HG03039 (cell line): ENCODE measurements around the gene CCDC174.
A peak's percentile ranks its signal among the peaks of the same experiment; 100 is the strongest.
"Not testable (repeated sequence)": the region's sequence is repeated elsewhere in the genome, so short reads cannot be mapped to it uniquely, and the experiment has no call there.

Experiments
- ATAC-seq: cut with Tn5 transposase; IDR thresholded peaks from one replicate; pipeline ENCODE4 v1.9.1; 2021; ENCODE audit warnings: mild to moderate bottlenecking, moderate library complexity; ENCODE audit not compliant: unreplicated experiment

The CCDC174 gene

DNA sequence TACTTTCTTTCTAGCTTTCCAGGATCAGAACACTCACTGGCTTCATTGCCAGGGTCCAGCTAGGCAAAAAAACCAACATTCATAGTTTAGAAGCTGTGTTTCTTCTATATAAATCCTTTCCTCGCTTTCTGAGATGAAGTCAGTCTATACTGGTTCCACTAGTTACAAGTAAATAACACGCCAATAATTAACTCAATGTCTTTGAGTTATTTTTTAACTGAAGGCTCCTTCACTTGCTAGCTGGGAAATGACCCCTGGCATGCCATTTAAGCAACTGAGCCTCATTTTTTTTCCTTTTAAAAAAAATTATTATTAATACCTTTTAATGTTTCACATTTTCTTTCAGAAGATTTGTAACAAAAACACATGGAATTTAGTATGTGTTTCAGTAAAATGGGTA is 2.1 kb upstream of the CCDC174 start:
- no peak for ATAC-seq

DNA sequence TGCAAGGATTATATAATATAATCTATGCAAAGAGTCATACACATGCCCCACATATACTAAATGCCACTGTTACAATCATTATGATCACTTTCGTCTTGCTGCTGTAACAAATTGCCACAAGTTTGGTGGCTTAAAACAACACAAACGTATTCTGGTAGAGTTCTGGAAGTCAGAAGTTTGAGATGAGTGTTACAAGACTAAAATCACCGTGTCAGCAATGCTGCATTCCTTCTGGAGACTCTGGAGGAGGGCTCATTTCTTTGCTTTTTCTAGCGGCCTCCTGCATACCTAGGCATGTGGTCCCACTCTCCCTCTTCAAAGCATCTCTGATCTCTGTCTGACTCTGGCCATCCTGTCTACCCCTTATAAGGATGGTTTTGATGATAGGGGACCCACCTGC is 1.4 kb upstream of the CCDC174 start:
- no peak for ATAC-seq

DNA sequence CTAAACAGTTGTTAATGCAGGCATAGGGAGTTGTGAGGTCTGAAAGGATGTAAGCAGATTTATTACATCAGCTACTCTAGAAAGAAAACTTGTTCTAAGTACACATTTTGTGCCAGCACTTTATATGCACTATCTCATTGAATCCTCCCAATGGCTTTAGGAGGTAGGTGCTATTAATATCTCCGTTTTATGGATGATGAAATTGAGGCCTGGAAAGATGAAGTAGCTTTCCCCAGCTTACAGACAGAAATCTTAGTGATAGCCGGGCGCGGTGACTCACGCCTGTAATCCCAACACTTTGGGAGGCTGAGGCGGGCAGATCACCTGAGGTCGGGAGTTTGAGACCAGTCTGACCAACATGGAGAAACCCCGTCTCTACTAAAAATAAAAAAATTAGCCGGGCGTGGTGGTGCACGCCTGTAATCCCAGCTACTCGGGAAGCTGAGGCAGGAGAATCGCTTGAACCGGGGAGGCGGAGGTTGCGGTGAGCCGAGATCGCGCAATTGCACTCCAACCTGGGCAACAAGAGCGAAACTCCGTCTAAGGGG is 872 bp downstream of the CCDC174 start:
- ATAC-seq: not testable (repeated sequence)

DNA sequence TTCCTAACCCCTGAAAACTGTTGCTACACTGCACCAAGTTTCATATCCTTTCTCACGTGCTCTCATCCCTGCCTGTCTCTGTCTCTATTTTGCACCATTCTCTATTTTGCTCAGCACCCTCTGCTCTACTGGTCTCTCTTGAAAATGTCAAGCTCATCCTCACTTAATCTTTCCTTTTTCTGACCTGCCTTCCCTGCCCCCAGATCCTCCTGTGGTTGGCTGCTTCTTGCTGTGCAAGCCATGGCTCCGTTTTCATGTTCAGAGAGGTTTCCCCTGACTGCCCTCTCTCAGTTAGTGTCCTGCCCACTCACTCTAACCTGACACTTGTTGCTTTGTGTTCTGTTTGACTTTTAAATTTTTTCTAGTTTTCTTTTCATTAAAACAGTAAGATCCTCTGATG is 6.0 kb downstream of the CCDC174 start:
- no peak for ATAC-seq

DNA sequence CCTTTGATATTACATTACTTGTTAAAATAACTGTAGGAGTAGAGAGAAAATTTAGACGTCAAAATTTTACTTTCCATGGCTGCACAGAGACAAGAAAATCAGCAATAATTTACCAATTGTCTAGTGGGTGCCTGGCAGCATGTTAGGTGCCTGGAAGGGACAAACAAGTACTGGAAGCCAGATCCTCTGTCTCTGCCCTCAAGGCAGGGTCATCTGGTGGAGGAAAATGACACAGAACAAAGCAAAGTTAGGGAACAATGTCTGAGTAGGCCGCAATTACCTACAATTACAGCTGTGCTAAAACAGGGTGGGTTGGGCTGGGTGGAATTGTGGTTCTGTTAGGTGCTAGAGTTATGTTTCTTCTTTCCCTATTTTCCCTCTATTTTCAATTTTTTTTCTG is 7.4 kb downstream of the CCDC174 start:
- ATAC-seq: no peak

DNA sequence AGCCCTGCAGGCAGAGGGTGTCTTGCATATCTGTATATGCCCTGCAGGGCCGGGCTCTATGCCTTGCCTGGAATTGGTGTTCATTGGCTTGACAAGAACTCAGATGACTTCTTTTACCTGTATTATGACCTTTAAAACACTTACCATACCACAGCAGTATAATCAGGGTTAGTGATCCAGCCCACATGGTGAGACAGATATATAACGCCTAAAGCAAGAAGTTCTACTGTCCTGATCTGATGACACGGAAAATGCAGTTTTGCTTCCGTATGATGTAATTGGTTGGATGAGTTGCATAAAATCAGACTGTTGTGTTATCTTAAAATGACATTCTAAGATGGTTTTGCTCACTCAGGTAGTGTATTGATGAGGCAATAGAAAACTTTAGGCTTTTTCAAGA is 9.4 kb downstream of the CCDC174 start:
- ATAC-seq: no peak

DNA sequence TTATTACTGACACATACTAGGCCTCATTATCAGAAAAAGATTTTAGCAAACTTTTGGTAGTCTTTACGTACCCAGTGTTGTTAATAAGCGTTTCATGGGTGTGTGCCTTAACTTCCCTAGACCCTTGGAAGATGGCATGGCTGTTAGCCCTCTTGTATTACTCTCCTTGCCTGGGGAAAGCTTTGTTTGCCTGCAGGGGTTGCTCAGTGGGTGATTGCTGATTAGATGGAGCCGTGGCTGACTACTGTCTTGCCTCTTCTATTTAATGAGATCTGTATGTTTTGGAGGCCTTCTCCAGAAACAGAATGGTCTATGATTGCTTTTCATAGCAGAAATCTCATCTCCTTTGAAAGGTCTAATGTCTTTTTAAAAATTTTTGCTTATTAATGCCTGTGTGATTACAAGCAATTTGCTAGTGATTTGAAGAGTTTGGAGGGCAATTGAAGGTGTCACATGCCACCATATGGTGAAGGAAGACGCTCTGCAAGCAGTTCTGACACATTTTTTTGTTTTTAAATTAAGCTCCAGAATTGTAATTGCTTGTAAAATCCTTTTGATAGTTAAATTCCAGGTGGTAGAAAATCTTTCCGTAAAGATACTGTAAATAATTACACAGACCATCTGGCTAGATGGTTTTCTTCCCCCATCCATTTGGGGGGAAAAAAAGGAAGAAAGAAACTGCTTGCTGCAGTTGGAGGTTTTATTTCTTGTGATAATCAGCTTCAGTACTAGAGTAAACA is 12.0 kb downstream of the CCDC174 start:
- no peak for ATAC-seq

DNA sequence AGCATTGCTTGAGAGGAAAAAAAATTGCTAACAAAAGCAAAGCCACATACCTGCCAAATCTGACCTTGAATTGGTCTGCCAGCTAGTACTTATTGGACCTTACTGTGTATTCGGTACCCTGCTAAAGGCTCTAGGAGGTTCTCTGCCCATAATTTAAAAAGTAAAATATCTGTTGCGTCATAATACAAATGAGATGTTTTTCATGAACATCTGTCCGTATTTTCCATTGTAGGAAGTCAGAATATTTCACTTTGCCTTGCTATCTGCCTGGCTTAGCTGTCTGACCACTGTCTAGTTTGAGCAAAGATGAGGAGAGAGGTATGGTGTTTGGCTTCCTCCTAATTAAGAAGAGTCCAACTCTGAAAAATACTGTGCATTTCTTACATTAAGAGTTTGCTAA is 12.6 kb downstream of the CCDC174 start:
- no peak for ATAC-seq

DNA sequence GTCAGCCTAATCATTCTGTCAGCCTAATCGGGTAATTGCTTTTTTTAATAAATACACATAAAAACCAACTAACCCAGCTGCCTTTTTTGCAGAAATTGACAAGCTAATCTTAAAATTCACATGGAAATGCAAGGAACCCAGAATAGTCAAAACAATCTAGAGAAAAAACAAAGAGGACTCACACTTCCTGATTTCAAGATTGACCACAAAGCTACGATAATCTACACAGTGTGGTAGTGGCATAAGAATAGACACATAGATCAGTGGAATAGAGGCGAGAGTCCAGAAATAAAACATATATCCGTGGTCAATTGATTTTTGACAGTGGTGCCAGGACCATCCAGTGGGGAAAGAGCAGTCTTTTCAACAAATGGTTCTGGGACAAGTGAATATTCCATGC is 21.0 kb downstream of the CCDC174 start:
- ATAC-seq: no peak

DNA sequence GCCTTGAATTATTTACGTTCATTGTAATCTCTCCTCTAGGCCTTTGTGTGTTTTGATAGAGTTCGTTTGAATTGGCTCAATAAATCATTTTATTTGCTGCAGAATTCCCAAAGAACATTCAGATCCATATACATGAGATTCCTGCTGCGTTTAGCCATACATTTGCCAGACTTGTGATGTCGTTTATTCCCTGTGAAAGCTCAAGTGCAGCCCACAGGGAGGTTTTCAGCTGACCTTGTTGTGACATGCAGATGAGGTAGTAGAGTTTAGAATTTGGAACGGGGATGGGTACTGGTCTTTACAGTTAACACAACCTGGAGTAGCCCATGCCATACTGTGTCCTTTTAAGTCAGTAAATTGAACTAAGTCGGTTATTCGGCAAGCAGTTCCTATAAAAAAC is 23.3 kb downstream of the CCDC174 start, which contains the start of gene C3orf20:
TSS of gene C3orf20 (plus strand) at position 301 of the 400 bp plus-strand sequence. CDS start 7,573 bp downstream, outside the sequence.
- no peak for ATAC-seq

DNA sequence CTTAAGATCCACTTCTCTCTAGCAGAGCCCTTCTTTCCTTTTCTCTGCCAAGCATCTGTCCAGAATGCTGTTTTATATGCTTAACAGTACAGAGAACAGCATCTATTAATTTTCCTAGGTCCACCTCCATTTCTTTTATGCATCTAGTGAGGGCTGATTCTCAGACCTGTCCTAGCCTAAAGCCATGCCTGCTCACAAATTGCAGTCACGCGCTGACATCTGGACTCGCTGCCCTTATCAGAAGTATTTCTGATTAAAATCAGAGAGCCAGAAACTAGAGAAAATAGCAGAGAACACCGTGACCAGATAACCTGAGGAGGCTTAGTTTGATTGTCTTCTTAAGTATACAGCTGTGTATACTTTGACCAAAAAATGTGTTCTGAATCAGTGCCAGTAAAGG is 25.3 kb downstream of the CCDC174 start:
- ATAC-seq: no peak

DNA sequence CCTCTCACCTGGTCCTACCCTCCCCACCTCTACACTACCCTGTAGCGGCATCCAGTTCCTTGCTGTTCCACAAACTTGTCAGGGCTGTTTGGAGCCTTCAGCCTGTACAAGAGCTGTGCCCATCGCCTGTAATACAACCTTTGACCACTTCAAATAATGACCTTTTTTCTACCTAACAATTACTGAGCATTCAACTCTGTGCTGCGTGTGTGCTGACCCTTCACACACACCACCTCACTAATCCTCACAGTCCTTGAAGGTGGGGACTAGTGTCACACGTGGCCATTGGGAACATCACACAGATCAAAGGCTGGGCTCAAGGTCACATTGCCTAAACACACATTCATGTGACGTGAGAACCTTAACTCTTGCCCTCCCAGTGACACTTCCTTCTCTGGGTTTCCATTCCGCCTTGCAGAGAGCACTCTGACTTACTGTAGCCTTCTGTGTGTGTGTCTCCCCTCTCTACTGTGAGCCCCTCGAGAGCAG is 26.5 kb downstream of the CCDC174 start:
- ATAC-seq: no peak

DNA sequence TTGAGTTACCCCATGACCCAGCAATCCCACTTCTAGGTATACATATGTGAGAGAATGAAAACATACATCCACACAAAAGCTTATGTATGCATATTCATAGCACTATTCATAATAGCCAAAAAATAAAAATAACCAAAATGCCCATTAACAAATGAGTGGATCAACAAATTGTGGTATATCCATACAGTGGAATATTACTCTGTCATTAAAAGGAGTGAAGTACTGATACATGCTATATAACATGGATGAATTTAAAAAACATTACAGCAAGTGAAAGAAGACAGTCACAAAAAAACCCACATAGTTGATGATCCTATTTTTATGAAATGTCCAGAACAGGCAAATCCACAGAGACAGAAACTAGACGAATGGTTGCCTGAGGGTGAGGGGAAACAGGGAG is 28.6 kb downstream of the CCDC174 start:
- no peak for ATAC-seq

DNA sequence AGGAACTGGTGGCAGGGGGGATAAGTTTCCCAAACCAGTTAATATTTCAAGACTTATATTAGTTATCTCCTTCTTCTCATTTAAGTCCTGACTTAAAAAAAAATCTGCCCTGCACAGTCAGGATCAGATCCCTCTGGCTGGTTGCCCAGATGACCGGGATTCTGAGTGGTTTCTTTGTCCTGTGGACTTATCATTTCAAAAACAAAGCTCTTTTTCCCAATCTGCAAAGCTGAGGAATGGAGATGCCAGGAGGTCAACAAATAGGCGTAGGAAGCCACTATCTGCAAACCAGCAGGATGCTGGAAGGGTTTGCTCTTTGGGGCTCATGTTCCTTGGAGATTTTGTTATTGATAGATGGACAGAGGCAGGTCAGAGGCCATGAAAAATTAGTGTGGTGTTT is 29.2 kb downstream of the CCDC174 start:
- no peak for ATAC-seq

DNA sequence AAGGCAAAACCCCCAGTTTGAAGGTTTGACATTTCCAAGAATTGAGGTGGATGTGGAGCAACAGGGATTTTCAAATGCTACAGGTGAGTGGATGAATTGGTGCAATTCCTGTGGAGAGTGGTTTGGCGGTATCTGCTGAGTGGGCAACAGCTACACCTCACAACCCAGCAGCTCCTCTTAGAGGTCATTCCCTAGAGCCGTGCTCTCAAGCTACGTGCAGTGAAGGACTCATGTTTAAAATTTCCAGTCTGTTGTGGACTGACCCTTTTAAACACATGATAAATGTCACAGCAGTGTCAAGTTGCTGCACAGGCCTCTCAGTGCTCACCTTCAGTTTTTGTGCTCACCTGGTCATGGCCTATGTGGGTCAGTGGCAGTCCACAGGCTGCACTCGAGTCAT is 32.9 kb downstream of the CCDC174 start:
- no peak for ATAC-seq

DNA sequence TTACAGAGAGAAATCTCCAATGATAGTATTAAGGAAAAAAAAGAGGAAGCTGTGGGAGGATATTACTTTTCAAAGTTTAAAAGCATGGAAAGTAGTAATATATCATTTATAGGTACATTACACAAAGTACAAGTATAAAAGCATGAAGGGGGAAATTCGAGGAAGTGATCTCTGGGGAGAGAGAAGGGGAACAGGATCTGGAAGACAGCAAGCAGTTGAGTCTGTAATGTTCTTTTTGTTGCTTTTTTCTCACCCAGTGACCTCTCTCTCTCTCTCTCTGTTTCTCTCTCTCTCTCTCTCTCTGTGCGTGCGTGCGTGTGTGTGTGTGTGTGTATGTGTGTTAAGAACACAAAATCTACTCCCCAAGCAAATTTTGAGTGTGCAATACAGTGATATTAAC is 33.6 kb downstream of the CCDC174 start:
- no peak for ATAC-seq

DNA sequence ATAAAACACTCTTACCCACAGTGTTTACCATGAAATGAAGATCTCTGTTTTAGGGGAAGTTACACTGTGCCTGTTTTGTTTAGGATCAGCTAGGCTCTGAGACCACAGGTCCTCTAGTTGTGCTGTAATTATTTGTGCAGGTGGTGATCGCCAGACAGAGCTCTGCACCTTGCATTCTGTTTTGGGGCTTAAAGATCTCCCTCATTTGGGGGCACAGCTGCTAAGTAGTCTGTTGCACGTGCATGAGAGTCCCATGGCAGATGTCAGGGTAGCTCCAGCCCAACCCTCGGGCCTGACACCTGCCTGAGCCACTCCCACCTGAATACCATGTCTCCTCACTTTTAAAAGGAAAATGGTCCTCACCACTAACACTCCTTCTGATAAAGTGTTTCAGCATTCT is 35.8 kb downstream of the CCDC174 start:
- no peak for ATAC-seq

DNA sequence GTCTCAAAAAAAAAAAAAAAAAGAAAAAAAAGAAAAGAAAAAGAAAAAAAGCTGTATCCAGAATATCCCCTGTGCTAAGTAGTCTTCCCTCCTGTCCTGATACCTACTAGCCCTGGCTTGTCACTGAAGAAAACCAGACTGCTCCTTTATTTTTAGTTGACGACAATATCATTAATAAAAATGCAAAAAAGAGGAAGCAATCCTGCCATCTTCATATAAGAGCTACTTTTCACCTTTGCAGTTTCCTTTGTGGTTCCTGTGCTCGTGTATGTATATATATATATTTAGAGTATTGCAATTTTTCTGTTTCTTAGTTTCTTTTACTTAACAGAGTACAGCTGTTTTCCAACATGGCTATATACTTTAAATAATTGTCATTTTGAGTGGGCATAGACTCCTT is 37.0 kb downstream of the CCDC174 start:
- ATAC-seq: no peak

DNA sequence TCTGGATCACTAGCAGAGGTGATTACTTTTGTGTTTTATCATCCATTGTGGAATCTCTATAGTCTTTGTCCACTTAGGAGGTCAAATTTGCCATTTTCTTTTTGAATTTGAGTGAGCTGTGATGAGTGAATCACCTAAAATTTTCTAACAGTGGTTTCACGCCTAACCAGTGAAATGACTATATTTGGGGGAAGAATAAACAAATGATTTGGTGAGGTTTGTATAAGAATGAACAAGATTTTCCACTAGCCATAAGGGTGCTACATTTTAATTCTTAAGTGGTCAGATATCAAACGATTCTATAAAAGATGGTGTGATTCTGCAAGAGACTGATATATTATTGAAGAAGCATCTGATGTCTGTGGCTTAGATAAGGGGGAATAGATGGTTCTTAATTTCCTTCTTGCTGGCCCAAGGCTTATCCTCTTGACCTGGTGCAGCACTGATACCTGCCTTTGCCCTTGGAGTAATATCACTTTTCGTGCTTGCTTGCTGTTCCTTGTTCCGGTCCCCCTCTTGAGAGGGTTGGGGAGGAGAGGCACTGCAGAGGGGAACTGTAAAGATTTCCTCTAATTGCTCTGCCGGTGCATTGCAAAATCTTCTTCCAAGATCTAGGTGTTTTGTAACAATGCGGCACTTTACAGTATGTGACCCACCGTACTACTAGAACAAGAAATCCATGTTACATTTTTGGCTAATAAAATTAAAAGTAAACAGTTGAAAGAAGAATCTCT is 37.9 kb downstream of the CCDC174 start:
- no peak for ATAC-seq

DNA sequence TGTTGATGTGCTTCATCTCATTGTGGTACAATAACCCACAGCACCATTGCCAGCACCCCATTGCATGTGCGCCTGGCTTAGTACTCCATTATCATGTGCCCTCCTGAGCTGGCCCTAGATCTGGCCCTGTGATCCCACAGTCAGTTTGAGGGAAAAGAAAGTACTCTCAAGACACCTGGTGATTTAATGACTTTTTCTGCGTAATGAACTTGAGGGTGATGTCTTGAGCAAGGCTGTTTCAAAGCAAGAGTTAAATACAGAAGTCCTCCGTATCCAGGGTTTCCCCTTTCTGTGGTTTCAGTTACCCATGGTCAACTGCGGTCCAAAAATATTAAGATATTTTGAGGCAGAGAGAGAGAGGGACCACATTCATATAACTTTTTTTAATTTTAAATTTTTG is 39.7 kb downstream of the CCDC174 start:
- peak; percentile 36 for ATAC-seq

DNA sequence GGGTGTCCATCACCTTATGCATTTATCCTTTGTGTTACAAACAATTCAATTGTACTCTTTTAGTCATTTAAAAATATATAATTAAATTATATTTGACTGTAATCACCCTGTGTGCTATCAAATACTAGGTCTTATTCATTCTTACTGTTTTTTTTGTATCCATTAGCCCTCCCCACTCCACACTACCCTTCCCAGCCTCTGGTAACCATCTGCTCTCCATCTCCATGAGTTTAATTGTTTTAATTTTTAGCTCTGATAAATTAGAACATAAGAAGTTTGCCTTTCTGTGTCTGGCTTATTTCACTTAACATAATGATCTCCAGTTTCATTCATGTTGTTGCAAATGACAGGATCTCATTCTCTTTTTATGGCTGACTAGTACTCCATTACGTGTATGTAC is 40.2 kb downstream of the CCDC174 start:
- no peak for ATAC-seq

DNA sequence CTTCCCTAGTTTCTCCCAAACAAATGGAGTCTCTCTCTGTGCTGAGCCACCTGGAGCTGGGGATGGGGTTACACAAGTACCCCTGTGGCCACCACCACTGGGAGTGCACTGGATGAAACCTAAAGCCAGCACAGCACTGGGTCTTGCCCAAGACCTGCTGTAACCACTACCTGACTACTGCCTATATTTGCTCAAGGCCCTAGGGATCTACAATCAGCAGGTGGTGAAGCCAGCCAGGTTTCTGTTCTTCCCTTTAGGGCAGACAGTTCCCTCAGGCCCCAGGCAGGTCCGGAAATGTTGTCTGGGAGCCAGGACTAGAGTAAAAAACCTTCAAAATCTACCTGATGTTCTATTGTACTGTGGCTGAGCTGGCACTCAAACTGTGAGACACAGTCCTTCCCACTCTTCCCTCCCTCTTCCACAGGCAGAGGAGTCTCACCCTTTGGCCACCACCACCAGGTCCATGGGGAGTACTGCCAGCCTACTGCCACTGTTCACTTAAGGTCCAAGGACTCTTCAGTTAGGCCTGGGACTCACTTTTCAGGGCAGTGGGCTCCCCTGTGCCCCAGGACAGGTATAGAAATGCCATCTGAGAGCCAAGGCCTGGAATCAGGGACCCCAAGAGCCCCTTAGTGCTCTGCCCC is 47.2 kb downstream of the CCDC174 start:
- ATAC-seq: no peak
